Transverse colon (tissue), 4 donors: ENCODE results near the gene CD47. TPM values are rescaled to one million over a fixed set of nuclear protein-coding genes. Genes with fewer than 3 reads are reported as not detected.

ENCODE experiments used
- DNase-seq: peaks from one replicate; pipeline ENCODE4 v3.0.0-alpha.2; 2019
- H3K27ac ChIP-seq, 4 donors: fragments of 200-600 bp; sonication (generic); 2 replicates each; pipeline ENCODE4 v1.5.1; 2016 to 2018; ENCODE audit warnings: inconsistent platforms in 4 of 4
- H3K27me3 ChIP-seq: fragments of 200-600 bp; sonication (generic); 2 replicates; pipeline ENCODE4 v1.5.1; 2017; ENCODE audit warnings: inconsistent platforms
- H3K36me3 ChIP-seq, 4 donors: fragments of 200-600 bp; sonication (generic); 2 replicates each; pipeline ENCODE4 v1.5.1; 2017 to 2019; ENCODE audit warnings: inconsistent platforms in 4 of 4
- H3K4me1 ChIP-seq, 4 donors: fragments of 200-600 bp; sonication (generic); 2 replicates each; pipeline ENCODE4 v1.5.1; 2017 to 2020; ENCODE audit warnings: inconsistent platforms in 4 of 4
- H3K4me3 ChIP-seq, 4 donors: fragments of 200-600 bp; sonication (generic); 1 replicate in 1 of 4; 2 replicates in 3 of 4; pipeline versions ENCODE4 v1.5.1 to v1.6.1; 2017 to 2019; ENCODE audit warnings: inconsistent platforms in 4 of 4
- H3K9me3 ChIP-seq, 2 donors: fragments of 200-600 bp; sonication (generic); 2 replicates each; pipeline ENCODE4 v1.5.1; 2017 to 2019; ENCODE audit warnings: inconsistent platforms in 2 of 2
- EP300 ChIP-seq: sonication (generic); formaldehyde crosslinking; IDR thresholded peaks from one replicate; pipeline ENCODE4 v1.6.1; 2017; ENCODE audit warnings: antibody characterized with exemption, low read depth
- POLR2A ChIP-seq: fragments of 450-650 bp; IDR thresholded peaks from one replicate; pipeline ENCODE4 v1.6.1; 2016; ENCODE audit warnings: antibody characterized with exemption, mild to moderate bottlenecking, moderate library complexity
- POLR2AphosphoS5 ChIP-seq, 3 donors: sonication (generic); formaldehyde crosslinking; IDR thresholded peaks; one replicate each; pipeline ENCODE4 v1.6.1; 2016; ENCODE audit warnings: antibody characterized with exemption in 3 of 3
- WGBS, 2 donors: methylation state at CpG; one replicate each; pipeline ENCODE4 v1.1.5; 2018; ENCODE audit warnings: low coverage in 1 of 2; 5-methylcytosine and 5-hydroxymethylcytosine counted together
- in situ Hi-C, 4 donors: fragments of 200-750 bp; cut with MboI; loops; one replicate each; pipeline versions ENCODE4 v1.15.0 to v1.15.1; 2017; ENCODE audit warnings: low sequenced_read_pairs in 3 of 4, low pct_ligation_motif_present in 1 of 4, low pct_unique_long_range_greater_than_20kb in 1 of 4
- intact Hi-C: fragments of 100-400 bp; cut with DNase I; formaldehyde crosslinking; loops from one replicate; pipeline ENCODE4 v1.15.1; 2023; ENCODE audit warnings: low total_unique reads
- total RNA-seq, 4 donors: library from RNA; depleted of rRNA; stranded (reverse); fragments of >200 nt; gene quantifications; one replicate each; pipeline ENCODE4 v1.1.0, GENCODE V29; 2016
- TF ChIP-seq, protein P1 (sequence below), 5 experiments: fragments of 200-600 bp in 3 of 5; fragments of 450-650 bp in 2 of 5; sonication (generic) in 3 of 5; IDR thresholded peaks; 1 replicate in 2 of 5; 2 replicates in 3 of 5; pipeline ENCODE4 v1.5.1; 2016 to 2017; ENCODE audit warnings: antibody characterized with exemption in 5 of 5, inconsistent platforms in 3 of 5, mild to moderate bottlenecking in 2 of 5, moderate library complexity in 1 of 5

The CD47 gene
- total RNA-seq, 4 donors from 2014 or later, result 71.7 to 108 (median 93.4) TPM

DNA sequence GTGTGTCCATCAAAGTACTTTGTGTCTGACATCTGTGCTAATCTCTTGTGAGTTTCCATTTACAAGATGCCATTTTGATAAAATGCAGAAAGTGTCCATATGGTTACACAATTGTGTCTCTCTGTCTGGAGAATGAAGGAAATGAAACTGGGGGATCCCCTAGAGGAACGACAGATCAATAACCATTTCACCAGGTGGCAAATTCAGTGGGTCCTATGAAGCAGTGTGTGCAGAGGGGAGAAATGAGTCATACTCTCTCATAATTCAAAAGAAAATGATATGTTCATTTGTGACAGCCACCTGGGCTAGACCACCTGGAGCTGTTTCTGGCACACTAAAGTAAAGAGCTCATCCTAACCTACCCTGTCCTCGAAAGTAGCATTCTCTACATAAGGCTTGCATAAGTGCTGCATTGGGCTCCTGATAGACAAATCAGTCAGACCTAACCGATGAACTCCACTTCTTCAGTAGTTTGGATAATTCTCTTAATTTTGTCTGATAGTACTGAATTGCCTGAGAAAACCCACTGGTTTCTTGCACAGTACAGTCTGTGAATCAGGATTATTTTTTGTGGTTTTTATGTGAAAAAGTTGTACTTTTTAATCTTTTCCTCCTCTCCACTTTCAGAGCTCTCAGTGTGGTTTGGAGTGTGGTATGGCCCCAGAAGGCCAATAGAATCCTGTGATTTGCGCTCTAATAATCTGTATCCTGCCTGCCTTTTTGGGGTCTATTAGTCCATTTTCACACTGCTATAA, 10.3 kb upstream of the CD47 start:
- in situ Hi-C loops (no loop called here), intact Hi-C loops (no loop called here)

DNA sequence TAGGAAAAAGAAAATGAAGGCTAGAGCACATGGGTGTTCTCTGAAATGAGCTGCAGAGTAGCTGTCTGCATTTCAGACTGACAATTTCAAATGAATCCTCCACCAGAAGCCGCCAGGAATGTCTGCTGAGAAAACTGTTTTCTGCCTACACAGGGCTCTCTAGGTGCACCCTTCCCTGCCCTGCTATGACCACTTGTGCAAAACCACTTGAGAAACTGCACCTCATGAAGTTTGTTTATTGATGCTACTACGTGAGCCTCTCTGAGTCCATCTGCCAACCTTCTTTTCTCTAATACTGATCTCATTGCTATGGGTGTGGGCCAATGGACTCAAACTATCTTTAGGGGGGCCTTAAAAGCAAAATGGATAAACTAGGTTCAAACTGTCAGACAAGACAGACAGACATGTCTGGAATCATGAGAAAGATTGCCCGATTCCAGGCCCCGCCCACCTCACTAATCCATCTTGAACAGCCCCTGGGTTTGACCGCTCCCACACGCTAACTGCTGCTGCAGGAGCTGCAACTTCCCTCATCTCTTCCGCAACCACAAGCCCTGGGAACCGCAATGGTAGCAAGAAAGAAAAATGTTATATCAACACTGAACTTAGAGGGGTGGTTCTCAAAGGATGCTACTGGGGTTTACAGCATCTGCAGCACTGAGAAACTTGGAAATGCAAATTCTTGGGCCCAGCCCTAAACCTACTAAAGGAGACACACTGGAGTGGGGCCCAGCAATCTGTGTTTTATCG, 9.0 kb upstream of the CD47 start:
- H3K27ac ChIP-seq, result no peak overlapping the region
- H3K4me3 ChIP-seq, result no peak overlapping the region
- TF ChIP-seq POLR2AphosphoS5 (IDR thresholded peaks at IDR 0.05), result no peak
- TF ChIP-seq POLR2A, result no peak
- TF ChIP-seq, protein P1, sequence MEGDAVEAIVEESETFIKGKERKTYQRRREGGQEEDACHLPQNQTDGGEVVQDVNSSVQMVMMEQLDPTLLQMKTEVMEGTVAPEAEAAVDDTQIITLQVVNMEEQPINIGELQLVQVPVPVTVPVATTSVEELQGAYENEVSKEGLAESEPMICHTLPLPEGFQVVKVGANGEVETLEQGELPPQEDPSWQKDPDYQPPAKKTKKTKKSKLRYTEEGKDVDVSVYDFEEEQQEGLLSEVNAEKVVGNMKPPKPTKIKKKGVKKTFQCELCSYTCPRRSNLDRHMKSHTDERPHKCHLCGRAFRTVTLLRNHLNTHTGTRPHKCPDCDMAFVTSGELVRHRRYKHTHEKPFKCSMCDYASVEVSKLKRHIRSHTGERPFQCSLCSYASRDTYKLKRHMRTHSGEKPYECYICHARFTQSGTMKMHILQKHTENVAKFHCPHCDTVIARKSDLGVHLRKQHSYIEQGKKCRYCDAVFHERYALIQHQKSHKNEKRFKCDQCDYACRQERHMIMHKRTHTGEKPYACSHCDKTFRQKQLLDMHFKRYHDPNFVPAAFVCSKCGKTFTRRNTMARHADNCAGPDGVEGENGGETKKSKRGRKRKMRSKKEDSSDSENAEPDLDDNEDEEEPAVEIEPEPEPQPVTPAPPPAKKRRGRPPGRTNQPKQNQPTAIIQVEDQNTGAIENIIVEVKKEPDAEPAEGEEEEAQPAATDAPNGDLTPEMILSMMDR (IDR thresholded peaks at IDR 0.05), result no peak
- TF ChIP-seq EP300, result no peak
- intact Hi-C loops, result loop anchor here (1.0 kb wide), 1 partner anchor 28 kb away; no protein-coding TSS in a partner anchor
- H3K9me3 ChIP-seq, result no peaks in the 10 kb centered on the region
- 63 to 79% methylated on average over 2 to 9 of the region's 9 CpGs for WGBS, 2 donors
- no peak for DNase-seq
- H3K36me3 ChIP-seq, result no peaks in the 10 kb centered on the region
- H3K4me1 ChIP-seq, result peaks cover 0 to 12% (median 0%) of the 10 kb centered on the region in 4 donors
- in situ Hi-C loops, result loop anchor here in 1 of 4 donors (25.0 kb wide), 2 partner anchors 112 to 163 kb away; partner anchors contain the start of gene IFT57
- H3K27me3 ChIP-seq, result no peaks in the 10 kb centered on the region

More for the DNA sequence above, 10.3 kb upstream of the CD47 start:
- TF ChIP-seq, protein P1 (IDR thresholded peaks at IDR 0.05), result no peak
- TF ChIP-seq POLR2AphosphoS5 (IDR thresholded peaks at IDR 0.05) (no peak), EP300 (no peak), POLR2A (no peak)
- Histone ChIP-seq H3K4me3 (no peak overlapping the region), H3K36me3 (no peaks in the 10 kb centered on the region), H3K9me3 (no peaks in the 10 kb centered on the region), H3K27me3 (no peaks in the 10 kb centered on the region), H3K27ac (no peak overlapping the region), H3K4me1 (peaks cover 0 to 12% (median 0%) of the 10 kb centered on the region in 4 donors)
- 58 to 78% methylated on average over 3 to 4 of the region's 4 CpGs for WGBS, 2 donors
- no peak for DNase-seq

DNA sequence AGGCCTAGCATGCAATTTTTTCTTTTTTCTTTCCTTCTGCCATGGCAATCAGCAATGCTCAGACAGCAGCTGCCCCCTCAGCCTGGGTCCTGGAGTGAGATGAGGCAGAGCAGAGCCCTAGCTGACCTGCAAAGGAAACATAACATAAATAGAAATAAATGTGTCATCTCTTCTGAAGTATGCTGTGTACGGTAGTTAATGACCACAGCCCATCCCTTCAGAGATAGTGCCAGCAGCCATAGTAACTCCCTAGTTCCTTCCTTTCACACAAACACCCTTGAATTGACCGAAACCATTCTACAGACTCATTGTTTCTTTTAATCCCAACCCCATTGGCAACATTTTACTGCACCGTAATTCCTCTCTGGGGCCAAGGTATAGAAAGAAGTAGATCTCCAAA, 8.4 kb upstream of the CD47 start:
- H3K9me3 ChIP-seq, result no peaks in the 10 kb centered on the region
- H3K4me1 ChIP-seq, result peaks cover 0 to 7% (median 0%) of the 10 kb centered on the region in 4 donors
- TF ChIP-seq POLR2AphosphoS5 (IDR thresholded peaks at IDR 0.05) (no peak), POLR2A (no peak), EP300 (no peak)
- TF ChIP-seq, protein P1 (IDR thresholded peaks at IDR 0.05), result no peak
- intact Hi-C loops, result loop anchor here (1.0 kb wide), 1 partner anchor 29 kb away; no protein-coding TSS in a partner anchor
- H3K4me3 ChIP-seq, result no peak overlapping the region
- no peak overlapping the region for H3K27ac ChIP-seq
- no peaks in the 10 kb centered on the region for H3K36me3 ChIP-seq
- DNase-seq, result no peak
- no peaks in the 10 kb centered on the region for H3K27me3 ChIP-seq
- WGBS, 2 donors, result 47 to 51% methylated on average over 2 to 3 of the region's 3 CpGs
- in situ Hi-C loops, result loop anchor here in 1 of 4 donors (25.0 kb wide), 2 partner anchors 113 to 162 kb away; partner anchors contain the start of gene IFT57

DNA sequence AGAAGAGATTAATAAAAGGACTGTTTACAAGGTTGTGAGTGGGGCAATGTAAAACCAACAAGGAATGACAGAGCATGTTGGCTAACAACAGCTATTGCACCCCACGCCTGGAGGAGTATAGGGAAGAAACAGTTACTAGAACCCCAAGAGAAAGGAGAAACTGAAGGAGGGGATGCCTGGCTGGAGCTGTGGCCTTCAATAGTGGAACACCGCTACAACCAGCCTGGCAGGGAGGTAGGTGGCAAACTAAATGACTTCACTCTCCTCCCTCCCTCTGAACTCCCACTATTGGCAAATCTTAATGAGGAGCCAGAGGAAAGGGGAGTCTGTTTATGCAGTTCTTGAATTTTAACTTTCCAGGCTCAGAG, 7.2 kb upstream of the CD47 start:
- WGBS, 2 donors, result 76 to 95% methylated on average over 2 of the region's 2 CpGs
- no peaks in the 10 kb centered on the region for H3K9me3 ChIP-seq
- in situ Hi-C loops (loop anchor here in 1 of 4 donors (25.0 kb wide), 2 partner anchors 114 to 161 kb away; partner anchors contain the start of gene IFT57), intact Hi-C loops (no loop called here)
- no peak overlapping the region for H3K4me3 ChIP-seq
- TF ChIP-seq POLR2A (no peak), EP300 (no peak), POLR2AphosphoS5 (IDR thresholded peaks at IDR 0.05) (no peak)
- TF ChIP-seq, protein P1 (IDR thresholded peaks at IDR 0.05), result no peak
- H3K27me3 ChIP-seq, result no peaks in the 10 kb centered on the region
- no peak overlapping the region for H3K27ac ChIP-seq
- no peaks in the 10 kb centered on the region for H3K36me3 ChIP-seq
- H3K4me1 ChIP-seq, result peaks cover 0 to 6% (median 0%) of the 10 kb centered on the region in 4 donors
- DNase-seq, result no peak
